ENCODE results near the gene MYBBP1A. TPM values are rescaled to one million over a fixed set of nuclear protein-coding genes. Genes with fewer than 3 reads are reported as not detected.
A peak's percentile ranks its signal among the peaks of the same experiment; 100 is the strongest.

MYBBP1A gene
- total RNA-seq, 1 experiment from 2014 or later: 130 TPM

- H3K9me2 ChIP-seq (ENCODE audit: insufficient read depth): no peaks in the 10 kb centered on the region
- BruUV-seq (replicated peaks): no TSS peak
- intact Hi-C loops (cut with micrococcal nuclease): loop anchor here (1.0 kb wide), 2 partner anchors 61 to 324 kb away; no protein-coding TSS in a partner anchor
- no peaks in the 10 kb centered on the region for H3K79me2 ChIP-seq (ENCODE audit: insufficient read depth, low read length)
- H3K4me3 ChIP-seq (replicated peaks in 1 of 2; ENCODE audit: low read depth in 1 of 2, low read length in 2 of 2): no peak overlapping the region
- H3K9me3 ChIP-seq (ENCODE audit: control insufficient read depth in 1 of 2, insufficient read depth in 1 of 2, low read depth in 1 of 2, low read length in 2 of 2): no peaks in the 10 kb centered on the region
- H3K27ac ChIP-seq (ENCODE audit: low read depth, low read length): no peak overlapping the region
- no peaks in the 10 kb centered on the region for H3K36me3 ChIP-seq (ENCODE audit: control insufficient read depth in 1 of 2, insufficient read depth in 2 of 2, low read length in 2 of 2)
- peak overlapping the region; percentile 34 for H3K4me2 ChIP-seq (ENCODE audit: low read length)
- ATAC-seq: peak; percentile 84
- H2AFZ ChIP-seq (ENCODE audit: low read depth, low read length, poor library complexity, severe bottlenecking): peak overlapping the region; percentile 98
- TF ChIP-seq MAX (IDR thresholded peaks at IDR 0.05): peak; percentile 95
- no peak for TF ChIP-seq SIN3A (IDR thresholded peaks at IDR 0.05; ENCODE audit: low read depth)
- TF ChIP-seq ZBTB33 (IDR thresholded peaks at IDR 0.05; ENCODE audit: extremely low read depth, insufficient replicate concordance, low read length): peak; percentile 41
- TF ChIP-seq CTCF (IDR thresholded peaks at IDR 0.05 in 2 of 3, conservative IDR thresholded peaks at IDR 0.05 in 1 of 3; ENCODE audit: borderline replicate concordance in 1 of 3, insufficient read depth in 1 of 3, low read depth in 2 of 3, low read length in 2 of 3): peak; percentile 82 to 90 (median 86)
- peak; percentile 17; the same call in 1 of the 2 replicates for TF ChIP-seq POLR2AphosphoS5 (IDR thresholded peaks at IDR 0.05; ENCODE audit: low read depth, low read length)
- TF ChIP-seq RAD21 (IDR thresholded peaks at IDR 0.05; ENCODE audit: low read depth): peak; percentile 59
- peak; percentile 67 for TF ChIP-seq YY1 (IDR thresholded peaks at IDR 0.05; ENCODE audit: extremely low read depth, insufficient replicate concordance, low read depth, low read length)
- peak; percentile 92; the same call in 1 of the 2 replicates for TF ChIP-seq CBX3 (IDR thresholded peaks at IDR 0.05; ENCODE audit: low read depth)
- TF ChIP-seq SP1 (IDR thresholded peaks at IDR 0.05; ENCODE audit: low read depth): no peak
- no peaks in the 10 kb centered on the region for H3K27me3 ChIP-seq (ENCODE audit: insufficient read depth, low read length)
- no peaks in the 10 kb centered on the region for H4K20me1 ChIP-seq (ENCODE audit: insufficient read depth)
- POLR2A ChIA-PET: interaction anchor here (1.1 kb wide), 1 partner anchor 60 kb away, joined by 4 read pairs; no protein-coding TSS in a partner anchor
- RAD21 ChIA-PET (ENCODE audit: low non-redundant PET in 1 of 2, low total read pairs in 2 of 2, uncharacterized antibody in 2 of 2, unreplicated experiment in 2 of 2): no interaction called here
- CTCF ChIA-PET: interaction anchor here (0.7 to 3.3 kb wide), 9 partner anchors 10 to 338 kb away, joined by 3 to 59 read pairs (median 5); partner anchors contain the start of genes CHRNE, MYBBP1A and SMTNL2
- peaks cover 3 to 16% of the 10 kb centered on the region in 2 experiments; a peak in 3 of 4 replicates for H3K4me1 ChIP-seq (ENCODE audit: control insufficient read depth in 1 of 2, insufficient read depth in 2 of 2, low read length in 2 of 2)
- DNase-seq (ENCODE audit: low read depth, low spot score): peak; percentile 84
- no peak overlapping the region; the same call in 1 of the 2 replicates for H3K9ac ChIP-seq (ENCODE audit: low read length)
These were observed 10.3 kb upstream of the MYBBP1A start for GRCh38 chr17:4565209-4566141.
